A549 (cell line): ENCODE data around the gene OBSL1. TPM values are rescaled to one million over a fixed set of nuclear protein-coding genes. Genes with fewer than 3 reads are reported as not detected.
A peak's percentile ranks its signal among the peaks of the same experiment; 100 is the strongest.

Experiments used
- ATAC-seq, 2 experiments: fragments of 200-7000 bp in 1 of 2; fragments of >200 bp in 1 of 2; cut with Nextera tagmentation in 1 of 2; cut with Tn5 transposase in 1 of 2; 3 replicates each; pipeline versions ENCODE4 v1.8.0 to v1.9.1; 2018 to 2020; ENCODE audit warnings: mild to moderate bottlenecking in 1 of 2, moderate library complexity in 1 of 2
- CTCF ChIA-PET: fragments of 300-600 bp; sonication (Branson Sonifier 250); formaldehyde crosslinking; extraction: SDS; loops from one replicate; lab custom pipeline; 2021; ENCODE audit warnings: antibody characterized with exemption, inconsistent platforms; lab: Yijun Ruan, JAX
- POLR2A ChIA-PET: fragments of 350-600 bp; formaldehyde crosslinking; extraction: SDS; loops from one replicate; lab custom pipeline; 2021; ENCODE audit warnings: antibody characterized with exemption, inconsistent platforms; lab: Yijun Ruan, JAX
- DNase-seq, 2 experiments: peaks; one replicate each; pipeline versions ENCODE4 v3.0.0 to v3.0.0-alpha.2; 2011 to 2016; ENCODE audit warnings: low read depth in 1 of 2, low spot score in 1 of 2
- FAIRE-seq: peaks from 2 replicates; lab custom pipeline; 2011; peaks lifted over from hg19 to GRCh38; lab: Jason Lieb, UNC
- H3K27ac ChIP-seq, 2 experiments: fragments of >200 bp; sonication (Bioruptor Twin); formaldehyde crosslinking; 3 replicates each; pipeline ENCODE4 v1.5.1; 2016 to 2017
- H3K4me1 ChIP-seq: fragments of >200 bp; sonication (Bioruptor Twin); formaldehyde crosslinking; 3 replicates; pipeline ENCODE4 v1.6.1; 2016
- H3K4me2 ChIP-seq: fragments of >200 bp; sonication (Bioruptor Twin); formaldehyde crosslinking; 3 replicates; pipeline ENCODE4 v1.6.1; 2016
- H3K4me3 ChIP-seq: fragments of >200 bp; sonication (Bioruptor Twin); formaldehyde crosslinking; 3 replicates; pipeline ENCODE4 v1.5.1; 2016
- H3K9me3 ChIP-seq: fragments of >200 bp; sonication (Bioruptor Twin); formaldehyde crosslinking; 3 replicates; pipeline ENCODE4 v1.6.1; 2016
- ATOH8 ChIP-seq: fragments of 250-450 bp; sonication (Bioruptor Pico); IDR thresholded peaks from 2 replicates; pipeline ENCODE4 v1.5.0; 2020; ENCODE audit warnings: low read depth, mild to moderate bottlenecking, moderate library complexity
- BHLHE40 ChIP-seq: IDR thresholded peaks from 2 replicates; pipeline ENCODE4 v1.6.1; 2012; ENCODE audit warnings: low read depth, low read length, inconsistent platforms
- CBX2 ChIP-seq: fragments of 200-600 bp; sonication (generic); IDR thresholded peaks from 2 replicates; pipeline ENCODE4 v1.6.1; 2016; ENCODE audit warnings: low read depth, mild to moderate bottlenecking, borderline replicate concordance
- CBX8 ChIP-seq: fragments of 200-600 bp; sonication (generic); IDR thresholded peaks from 2 replicates; pipeline ENCODE4 v1.6.1; 2016
- CHD2 ChIP-seq: fragments of 150-350 bp; IDR thresholded peaks from 2 replicates; pipeline ENCODE4 v1.6.1; 2014; ENCODE audit warnings: low read length; ENCODE audit not compliant: partially characterized antibody
- CHD4 ChIP-seq: fragments of 200-600 bp; sonication (generic); IDR thresholded peaks from 2 replicates; pipeline ENCODE4 v1.6.1; 2016; ENCODE audit warnings: antibody characterized with exemption, mild to moderate bottlenecking, borderline replicate concordance
- CTCF ChIP-seq: fragments of >200 bp; sonication (Bioruptor Twin); formaldehyde crosslinking; IDR thresholded peaks from 3 replicates; pipeline ENCODE4 v1.5.1; 2016
- EP300 ChIP-seq, 2 experiments: fragments of >200 bp; sonication (Bioruptor Twin); formaldehyde crosslinking; IDR thresholded peaks; 2 replicates in 1 of 2; 3 replicates in 1 of 2; pipeline ENCODE4 v1.6.1; 2016 to 2017
- FOSL2 ChIP-seq, 2 experiments: fragments of 450-650 bp in 1 of 2; fragments of >200 bp in 1 of 2; sonication (Bioruptor Twin) in 1 of 2; formaldehyde crosslinking; IDR thresholded peaks; 2 replicates each; pipeline versions ENCODE4 v1.5.0 to v1.6.1; 2016 to 2020; ENCODE audit warnings: mild to moderate bottlenecking in 1 of 2, moderate library complexity in 1 of 2
- HES2 ChIP-seq: fragments of >200 bp; sonication (Bioruptor Twin); formaldehyde crosslinking; IDR thresholded peaks from 2 replicates; pipeline ENCODE4 v1.6.1; 2016
- HEYL ChIP-seq: fragments of 250-450 bp; sonication (Bioruptor Pico); IDR thresholded peaks from 2 replicates; pipeline ENCODE4 v1.8.0; 2021; ENCODE audit warnings: mild to moderate bottlenecking, moderate library complexity
- HMGXB4 ChIP-seq: fragments of 250-450 bp; sonication (Bioruptor Pico); IDR thresholded peaks from 2 replicates; pipeline ENCODE4 v1.5.0; 2021; ENCODE audit warnings: mild to moderate bottlenecking, moderate library complexity, borderline replicate concordance
- HOXB5 ChIP-seq: fragments of 250-450 bp; sonication (Bioruptor Pico); IDR thresholded peaks from 2 replicates; pipeline ENCODE4 v1.5.0; 2020; ENCODE audit warnings: mild to moderate bottlenecking, moderate library complexity
- JUNB ChIP-seq: fragments of >200 bp; sonication (Bioruptor Twin); formaldehyde crosslinking; IDR thresholded peaks from 2 replicates; pipeline ENCODE4 v1.6.1; 2016
- MAZ ChIP-seq: fragments of 150-350 bp; IDR thresholded peaks from 2 replicates; pipeline ENCODE4 v1.6.1; 2014; ENCODE audit warnings: antibody characterized with exemption, low read depth, low read length, borderline replicate concordance
- NR3C1 ChIP-seq: fragments of >200 bp; sonication (Bioruptor Twin); formaldehyde crosslinking; IDR thresholded peaks from 3 replicates; pipeline ENCODE4 v1.6.1; 2017
- RAD21 ChIP-seq, 2 experiments: fragments of >200 bp in 1 of 2; sonication (Bioruptor Twin) in 1 of 2; formaldehyde crosslinking in 1 of 2; IDR thresholded peaks in 1 of 2; conservative IDR thresholded peaks in 1 of 2; 2 replicates in 1 of 2; 3 replicates in 1 of 2; pipeline ENCODE4 v1.6.1; 2012 to 2018; ENCODE audit warnings: inconsistent platforms in 1 of 2
- RCOR1 ChIP-seq: fragments of 150-350 bp; IDR thresholded peaks from 2 replicates; pipeline ENCODE4 v1.6.1; 2014; ENCODE audit warnings: antibody characterized with exemption, low read length, low read depth
- REST ChIP-seq: fragments of 200-600 bp; sonication (generic); IDR thresholded peaks from 2 replicates; pipeline ENCODE4 v1.6.1; 2016; ENCODE audit warnings: antibody characterized with exemption, mild to moderate bottlenecking, moderate library complexity
- RFX5 ChIP-seq: fragments of 450-650 bp; IDR thresholded peaks from 2 replicates; pipeline ENCODE4 v1.7.1; 2014; ENCODE audit warnings: antibody characterized with exemption, mild to moderate bottlenecking, moderate library complexity
- SMC3 ChIP-seq: fragments of >200 bp; sonication (Bioruptor Twin); formaldehyde crosslinking; IDR thresholded peaks from 3 replicates; pipeline ENCODE4 v1.6.1; 2018; ENCODE audit warnings: inconsistent platforms
- SREBF2 ChIP-seq: fragments of 450-650 bp; IDR thresholded peaks from 2 replicates; pipeline ENCODE4 v1.6.1; 2014; ENCODE audit warnings: mild to moderate bottlenecking, moderate library complexity
- WGBS: methylation state at CpG from one replicate; pipeline ENCODE4 v1.1.6; 2017; ENCODE audit errors: missing lambda C conversion rate; 5-methylcytosine and 5-hydroxymethylcytosine counted together
- polyA plus RNA-seq, 4 experiments: library from polyadenylated mRNA; depleted of rRNA in 3 of 4; stranded (reverse); fragments of >200 nt; fragmentation: RNase III in 1 of 4; extraction: RNeasy Plus Mini Kit Qiagen cat#74134 plus additional on column Dnase treatment in 1 of 4; gene quantifications; 2 replicates in 3 of 4; 3 replicates in 1 of 4; pipeline ENCODE4 v1.2.3, GENCODE V29; 2011 to 2017

OBSL1 gene
- polyA plus RNA-seq, 2 of the 4 experiments (the other 2 are of a cell fraction) = 14.4 to 31.8 TPM

DNA sequence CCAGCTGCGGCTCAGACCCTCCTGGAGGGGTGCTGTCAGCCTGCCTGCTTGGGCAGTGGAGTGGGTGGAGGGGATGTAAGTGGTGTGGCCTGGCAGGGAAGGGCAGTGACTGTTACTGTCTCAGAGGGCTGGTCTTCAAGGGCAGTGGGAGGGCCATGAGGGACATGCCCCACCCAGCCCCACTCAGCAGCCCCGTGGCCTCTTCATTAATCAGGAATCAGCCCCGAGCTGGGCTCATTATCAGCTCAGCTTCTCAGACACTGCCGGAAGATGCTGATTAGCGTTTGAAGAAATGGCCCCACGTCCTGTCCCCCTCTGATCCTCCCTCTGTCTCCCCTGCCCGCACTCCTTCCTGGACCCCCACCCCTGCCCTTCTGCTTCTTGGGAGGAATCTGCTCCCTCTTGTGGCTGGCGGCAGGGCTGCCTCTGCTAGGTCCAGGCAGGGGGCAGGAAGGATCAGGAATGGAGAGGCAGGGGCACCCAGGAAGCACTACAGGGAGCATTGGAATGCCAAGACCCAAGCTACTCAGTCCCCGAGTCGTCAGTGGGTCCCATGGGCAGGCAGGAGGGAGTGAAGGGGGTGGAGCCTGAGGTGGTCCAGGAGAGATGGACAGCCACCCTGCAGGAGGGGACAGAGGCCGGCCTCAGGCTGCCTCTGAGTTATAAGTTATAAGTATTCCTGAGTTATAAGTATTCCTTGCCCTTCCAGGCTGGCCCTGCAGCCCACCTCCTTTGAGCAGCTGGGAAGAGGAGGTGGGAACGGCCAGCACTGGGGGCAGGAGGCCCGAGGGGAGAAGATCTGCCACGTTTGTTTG, 50.1 kb downstream of the OBSL1 start:
- FAIRE-seq = no peak
- TF ChIP-seq HOXB5 (CRISPR knock-in tag) (no peak), CTCF (peak; percentile 70), RCOR1 (no peak), SREBF2 (no peak), CBX2 (no peak), CBX8 (no peak), ATOH8 (CRISPR knock-in tag) (no peak), HMGXB4 (CRISPR knock-in tag) (no peak), SMC3 (peak; percentile 86), CHD4 (no peak), MAZ (peak; percentile 74; the same call in 1 of the 2 replicates), FOSL2 (IDR thresholded peaks at IDR 0.05) (no peak), FOSL2 (CRISPR knock-in tag; IDR thresholded peaks at IDR 0.05) (no peak), HEYL (CRISPR knock-in tag) (no peak), CHD2 (no peak), RAD21 (conservative IDR thresholded peaks at IDR 0.05 in 1 of 2, IDR thresholded peaks at IDR 0.05 in 1 of 2) (peak; percentile 57 to 60), RFX5 (no peak)
- peaks cover 17% of the 10 kb centered on the region for H3K4me1 ChIP-seq

GRCh38 chr2:219520079-219520478, 51.3 kb downstream of the OBSL1 start:
- ATAC-seq (no peak), DNase-seq (no peak), FAIRE-seq (no peak)
- WGBS = 66% methylated on average over 8 of the region's 8 CpGs
- CTCF ChIA-PET = interaction anchor here (1.1 to 79.1 kb wide), 7 partner anchors 9 to 117 kb away, joined by 3 to 3291 read pairs (median 9); partner anchors contain the start of genes ASIC4, CHPF, GMPPA and SPEG
- no peak overlapping the region for H3K27ac ChIP-seq
- no peak overlapping the region for H3K4me2 ChIP-seq
- no peak overlapping the region for H3K4me3 ChIP-seq
- peaks cover 17% of the 10 kb centered on the region for H3K4me1 ChIP-seq
- POLR2A ChIA-PET = interaction anchor here (0.8 to 1.4 kb wide), 2 partner anchors 10 to 22 kb away, joined by 3 read pairs; partner anchors contain the start of gene GMPPA
- TF ChIP-seq BHLHE40 = no peak
- TF ChIP-seq REST = no peak
- no peak for TF ChIP-seq HES2
- no peak for TF ChIP-seq EP300 (IDR thresholded peaks at IDR 0.05)
- TF ChIP-seq NR3C1 = no peak
- no peak for TF ChIP-seq JUNB
- TF ChIP-seq RAD21 (conservative IDR thresholded peaks at IDR 0.05 in 1 of 2, IDR thresholded peaks at IDR 0.05 in 1 of 2) = no peak
- H3K9me3 ChIP-seq = no peaks in the 10 kb centered on the region

More for the DNA sequence above, 50.1 kb downstream of the OBSL1 start:
- 0 out of 3 replicates have a peak overlapping the region, but pooled peaks have one; percentile 9 for H3K4me3 ChIP-seq
- no peaks in the 10 kb centered on the region for H3K9me3 ChIP-seq
- peak; percentile 60 to 87 for DNase-seq
- peak; percentile 76 to 94 for ATAC-seq
- 33% methylated on average over 12 of the region's 14 CpGs for WGBS
- ChIA-PET CTCF (interaction anchor here (0.8 to 79.1 kb wide), 10 partner anchors 8 to 223 kb away, joined by 3 to 3291 read pairs (median 5); partner anchors contain the start of genes ASIC4, CHPF, GMPPA and SPEG), POLR2A (interaction anchor here (1.4 kb wide), 1 partner anchor 11 kb away, joined by 3 read pairs; no protein-coding TSS in a partner anchor)
- peak overlapping the region; percentile 52 for H3K4me2 ChIP-seq
- peak overlapping the region; percentile 15 to 80; a peak in 4 of 6 replicates for H3K27ac ChIP-seq
